Middle frontal gyrus (tissue), 1 donor: ENCODE results near the gene UNC13B.

Experiments used
- DNase-seq: peaks from one replicate; pipeline ENCODE4 v3.0.0-alpha.2; 2015; ENCODE audit warnings: low spot score; ENCODE audit errors: extremely low spot score

The UNC13B gene

GRCh38 chr9:35322075-35322885, 160.5 kb downstream of the UNC13B start:
- no peak for DNase-seq

- no peak for DNase-seq
Observed at GRCh38 chr9:35324966-35325365, 163.2 kb downstream of the UNC13B start.

DNA sequence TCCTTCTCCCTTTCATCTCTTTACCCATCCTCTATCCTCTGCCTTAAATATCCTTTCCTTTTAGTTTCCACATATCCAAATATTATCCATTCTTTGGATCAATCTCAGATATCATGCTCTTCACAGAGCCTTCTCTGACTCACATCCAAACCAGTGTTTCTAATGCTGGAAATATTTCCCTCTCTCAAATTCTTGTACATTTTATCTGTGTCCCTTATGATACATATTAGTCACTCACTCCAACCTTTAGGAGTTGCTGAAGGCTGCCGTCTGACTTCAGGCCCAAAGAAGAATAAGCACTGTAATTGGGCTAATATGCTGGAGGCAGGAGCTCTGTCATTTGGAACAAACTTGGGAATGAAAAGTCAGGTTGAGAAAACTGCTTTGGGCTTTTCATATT, 171.7 kb downstream of the UNC13B start:
- no peak for DNase-seq

GRCh38 chr9:35335164-35335563, 173.4 kb downstream of the UNC13B start:
- no peak for DNase-seq

DNA sequence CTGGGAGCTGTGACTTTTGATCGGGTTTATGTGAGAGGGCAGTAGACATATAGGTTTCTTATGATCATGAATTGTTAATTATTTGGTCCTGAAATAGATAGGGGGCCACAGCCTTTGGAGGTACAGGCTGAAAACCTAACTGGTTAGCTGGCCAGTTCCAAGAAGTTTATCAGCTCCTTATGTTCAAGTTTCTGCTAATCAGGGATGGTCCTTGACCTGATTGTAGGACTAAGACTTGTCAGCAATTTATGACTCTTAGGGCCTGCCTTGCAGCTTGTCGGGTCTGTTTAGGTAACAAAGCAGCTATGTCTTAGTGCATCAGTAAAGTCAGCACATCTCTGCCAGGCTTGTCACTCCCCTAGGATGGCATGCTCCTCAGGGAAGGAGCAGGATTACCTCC, 176.3 kb downstream of the UNC13B start:
- no peak for DNase-seq

DNA sequence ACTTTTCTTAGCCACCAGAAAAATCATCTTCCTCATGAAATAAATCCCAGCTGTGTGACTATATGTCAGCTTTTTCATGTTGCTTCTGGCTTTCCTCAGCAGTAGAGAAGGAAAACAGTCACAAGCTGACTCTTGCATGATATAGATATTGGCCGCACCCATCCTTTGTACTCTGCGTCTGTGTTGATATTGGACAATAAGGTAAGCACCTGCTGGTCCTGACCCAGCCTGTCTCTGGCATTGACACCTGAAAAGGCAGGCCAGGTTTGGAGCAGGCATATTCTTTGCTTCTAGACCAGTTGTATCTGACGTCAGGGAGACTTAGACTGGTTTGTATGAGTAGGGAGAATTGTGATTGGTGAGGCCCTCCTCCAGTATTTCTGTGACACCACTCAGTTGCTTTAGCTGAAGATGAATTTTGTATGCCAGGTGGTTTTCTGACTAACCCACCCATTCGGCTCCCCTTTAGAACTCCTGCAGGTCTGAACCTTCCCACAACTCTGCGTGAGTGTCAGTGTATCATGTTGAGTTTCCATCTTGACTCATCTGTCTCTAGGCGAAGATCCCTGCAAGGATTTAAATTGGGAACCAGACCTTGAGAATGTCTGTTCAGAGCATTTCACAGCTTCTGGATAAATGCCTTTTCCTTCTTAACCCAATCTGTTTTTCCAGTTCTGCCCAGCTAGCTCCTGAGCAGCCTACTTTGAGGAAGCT, 176.9 kb downstream of the UNC13B start:
- DNase-seq: no peak

DNA sequence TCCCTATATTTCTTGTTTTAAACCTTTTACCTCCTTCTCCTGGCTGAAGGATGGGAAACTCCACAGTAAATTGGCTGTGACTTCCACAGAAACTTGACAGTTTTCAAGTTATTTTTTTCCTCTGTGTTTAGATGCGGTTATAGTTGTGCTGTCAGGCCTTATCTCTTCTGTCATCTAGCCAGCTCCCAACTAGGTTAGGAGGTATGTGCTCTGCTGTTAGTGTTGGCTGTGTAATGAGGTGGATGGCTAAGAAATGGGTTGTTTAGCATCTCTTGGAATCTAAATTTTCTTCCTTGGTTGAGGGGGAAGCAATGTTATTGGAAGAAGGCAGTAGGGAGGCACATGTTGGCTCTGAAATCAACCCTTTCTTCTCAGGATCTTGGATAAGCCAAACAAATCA, 178.2 kb downstream of the UNC13B start:
- DNase-seq: no peak

DNA sequence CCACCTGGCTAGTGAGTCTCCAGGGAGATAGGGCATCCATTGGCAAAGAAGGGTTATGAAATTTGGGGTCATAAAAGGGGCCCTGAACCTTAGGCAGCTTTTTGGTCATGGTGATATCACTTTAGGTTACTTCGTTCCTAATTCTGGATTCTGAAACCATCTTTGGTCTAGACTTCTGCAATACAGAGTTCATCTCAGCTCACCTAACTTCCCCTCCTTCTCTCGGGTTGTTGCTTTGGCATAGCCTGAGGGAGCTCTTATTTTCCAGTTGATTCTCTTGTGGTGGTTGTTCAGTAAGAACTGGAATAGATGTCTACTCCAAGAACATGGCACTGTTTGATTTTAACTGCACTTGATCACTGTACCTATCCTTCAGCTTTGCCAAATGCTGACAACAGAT, 179.2 kb downstream of the UNC13B start:
- no peak for DNase-seq

GRCh38 chr9:35341585-35341984, 179.8 kb downstream of the UNC13B start:
- no peak for DNase-seq

DNA sequence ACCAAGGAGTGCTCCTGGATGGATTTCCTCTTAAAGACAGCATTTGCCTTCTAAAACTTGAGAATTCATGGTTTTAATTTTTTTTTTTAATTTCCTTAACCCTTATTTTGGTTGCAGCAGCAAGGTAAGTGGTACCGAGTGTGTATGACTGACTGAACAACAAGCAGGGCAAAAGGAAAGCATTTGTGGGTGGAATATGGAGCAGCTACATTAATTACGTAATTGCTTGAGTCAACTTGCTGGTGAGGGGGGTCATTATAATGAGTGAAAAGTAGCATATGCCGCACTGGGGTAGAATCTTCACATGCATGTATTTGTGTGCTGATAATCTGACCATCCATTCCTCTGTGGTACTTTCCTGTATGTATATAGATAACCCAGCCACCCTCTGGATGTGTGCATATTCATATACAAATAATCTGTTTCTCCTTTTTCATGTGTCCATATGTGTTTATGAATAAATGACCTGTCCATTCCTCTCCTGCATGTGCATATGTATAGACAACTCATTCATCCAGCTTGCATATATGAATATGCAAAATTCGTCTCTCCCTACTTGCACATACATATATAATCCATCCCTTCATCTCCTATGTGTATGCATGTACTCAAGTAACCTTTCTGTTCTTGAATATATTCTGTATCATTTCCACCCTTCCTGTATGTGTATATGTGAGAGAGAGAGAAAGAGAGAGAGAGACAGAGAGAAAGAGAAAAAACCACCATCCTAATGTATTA, 180.6 kb downstream of the UNC13B start:
- no peak for DNase-seq

GRCh38 chr9:35348109-35348508, 186.3 kb downstream of the UNC13B start:
- DNase-seq: no peak

DNA sequence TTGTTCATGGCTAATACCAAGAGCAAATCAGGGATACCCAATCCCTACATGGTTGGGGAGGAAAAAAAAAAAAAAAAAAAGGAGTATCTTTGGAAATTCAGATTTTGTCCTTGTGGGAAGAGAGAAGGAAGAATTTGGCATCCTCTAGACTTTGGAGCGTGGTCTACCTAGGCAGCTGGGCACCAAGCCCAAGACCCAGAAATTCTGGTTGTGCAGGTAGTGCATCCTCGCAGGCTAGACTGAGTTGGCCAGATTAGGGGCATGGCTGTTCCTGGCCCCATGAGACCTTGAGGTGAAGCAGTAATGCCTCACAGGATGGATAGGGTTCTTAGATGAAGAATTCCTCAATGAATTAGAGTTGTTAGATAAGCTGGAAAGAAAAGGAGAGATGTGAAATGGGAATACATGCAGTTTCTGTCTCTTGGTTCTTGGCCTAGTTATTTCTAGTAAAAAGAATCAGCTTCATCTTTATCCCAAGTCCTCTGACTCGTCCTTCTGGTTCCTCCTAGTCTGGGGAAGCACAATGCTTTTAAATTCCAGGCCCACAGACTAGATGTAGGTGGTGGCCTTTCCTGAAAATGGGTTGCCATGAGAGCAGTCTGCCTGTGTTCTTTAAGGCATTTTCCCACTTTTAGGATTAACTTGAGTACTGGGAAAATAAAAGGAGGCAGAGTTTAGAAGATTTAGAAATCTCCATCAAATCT, 187.6 kb downstream of the UNC13B start:
- no peak for DNase-seq

- DNase-seq: no peak
Observed at GRCh38 chr9:35350212-35350611, 188.4 kb downstream of the UNC13B start.

GRCh38 chr9:35350827-35351549, 189.2 kb downstream of the UNC13B start:
- DNase-seq: no peak

- no peak for DNase-seq
Observed at GRCh38 chr9:35353731-35354365, 192.0 kb downstream of the UNC13B start.

DNA sequence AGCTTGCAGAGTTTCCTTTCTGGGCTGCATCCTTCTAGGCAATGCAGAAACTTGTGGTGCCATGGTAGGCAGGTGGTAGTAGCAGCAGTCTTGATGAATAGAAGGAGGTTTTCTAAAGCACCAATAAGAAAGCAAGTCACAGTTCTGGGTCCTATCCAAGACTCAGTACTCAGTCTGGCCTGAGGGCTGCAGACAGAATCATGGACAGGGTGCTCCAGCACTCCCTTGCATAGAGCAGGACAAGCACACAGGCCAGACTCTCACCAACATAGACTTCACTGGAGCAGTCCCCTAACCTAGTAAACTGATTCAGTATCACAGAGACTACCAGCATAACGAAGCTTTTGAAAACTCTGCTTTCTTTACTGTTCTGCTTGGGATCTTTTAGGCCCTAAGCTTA, 194.1 kb downstream of the UNC13B start:
- DNase-seq: no peak

- DNase-seq: no peak
Observed at GRCh38 chr9:35357116-35357515, 195.3 kb downstream of the UNC13B start.

DNA sequence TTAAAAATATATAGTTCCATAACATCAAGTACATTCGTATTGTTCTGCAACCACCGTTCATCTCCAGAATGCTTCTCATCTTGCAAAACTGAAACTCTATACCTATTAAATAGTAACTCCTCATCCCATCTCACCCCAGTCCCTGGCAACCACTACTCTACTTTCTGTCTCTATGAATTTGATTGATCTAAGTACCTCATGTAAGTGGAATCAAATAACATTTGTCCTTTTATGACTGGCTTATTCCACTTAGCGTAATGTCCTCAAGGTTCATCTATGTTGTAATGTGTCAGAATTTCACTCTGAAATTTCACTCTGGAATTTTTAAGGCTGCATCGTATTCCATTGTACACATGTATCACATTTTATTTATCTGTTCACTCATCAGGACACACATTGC, 196.0 kb downstream of the UNC13B start:
- DNase-seq: no peak

GRCh38 chr9:35364817-35365585, 203.2 kb downstream of the UNC13B start:
- no peak for DNase-seq

DNA sequence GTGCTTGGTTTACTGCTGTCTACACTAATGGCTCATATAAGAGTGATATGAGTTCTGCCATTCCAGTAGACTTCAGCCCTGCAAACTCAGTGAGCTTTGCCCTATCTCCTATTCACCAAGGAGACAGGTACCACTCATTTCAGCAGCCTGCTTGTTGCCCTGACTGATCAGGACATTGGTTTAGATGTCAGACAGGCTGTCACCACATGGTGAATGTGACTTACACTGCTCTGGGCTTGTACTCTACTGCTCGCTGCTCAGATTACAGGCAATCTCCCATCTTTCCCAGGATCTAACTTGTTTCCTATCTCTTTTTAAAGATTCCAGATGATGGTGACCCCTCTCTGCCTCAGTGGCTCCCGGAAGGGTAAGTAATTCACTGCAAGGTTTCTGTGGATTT, 204.8 kb downstream of the UNC13B start:
- no peak for DNase-seq
